ENCODE results near the gene MRPL3.
"Not testable (repeated sequence)": the region's sequence is repeated elsewhere in the genome, so short reads cannot be mapped to it uniquely, and the experiment has no call there.

The MRPL3 gene

DNA sequence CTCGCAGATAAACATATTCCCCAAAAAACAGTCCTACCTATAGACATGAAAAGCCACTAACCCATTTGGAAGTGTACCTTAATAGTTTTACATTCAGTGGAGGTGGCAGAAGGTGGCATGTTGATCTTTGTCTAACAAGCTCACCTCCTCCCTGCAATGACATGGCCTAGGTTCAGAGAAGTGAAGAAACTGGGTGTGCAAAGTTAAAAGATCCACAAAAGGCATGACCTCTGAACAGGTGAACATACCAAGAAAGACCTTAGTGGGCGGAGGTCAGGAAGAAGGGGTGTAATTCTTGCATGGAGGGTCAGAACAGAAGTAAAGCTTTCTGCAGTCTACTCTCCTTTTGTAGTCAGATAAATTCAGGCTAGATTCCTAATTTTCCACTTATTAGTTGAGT, 822 bp downstream of the MRPL3 start:
- DNase-seq (ENCODE audit: low read depth in 2 of 2, low spot score in 1 of 2) = no peak

DNA sequence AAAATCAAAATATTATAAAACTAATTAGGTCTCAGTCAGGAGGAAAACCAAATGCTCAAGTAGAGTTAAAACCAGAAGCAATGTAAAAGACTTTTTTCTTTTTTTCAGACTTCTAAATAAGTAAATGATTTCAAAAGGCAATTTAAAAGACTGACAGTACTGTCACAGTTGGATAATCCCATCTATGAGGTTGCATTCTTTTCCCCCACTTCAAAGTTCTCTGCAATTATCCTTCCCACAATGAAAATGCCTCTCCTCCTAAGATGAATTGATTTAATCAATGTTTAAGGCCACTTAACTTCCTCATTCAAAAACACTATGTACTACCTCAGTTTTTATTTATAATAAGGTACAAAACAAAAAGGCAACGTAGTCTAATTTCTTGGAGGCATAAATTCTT, 8.1 kb downstream of the MRPL3 start:
- DNase-seq (ENCODE audit: low read depth in 2 of 2, low spot score in 1 of 2) = no peak

DNA sequence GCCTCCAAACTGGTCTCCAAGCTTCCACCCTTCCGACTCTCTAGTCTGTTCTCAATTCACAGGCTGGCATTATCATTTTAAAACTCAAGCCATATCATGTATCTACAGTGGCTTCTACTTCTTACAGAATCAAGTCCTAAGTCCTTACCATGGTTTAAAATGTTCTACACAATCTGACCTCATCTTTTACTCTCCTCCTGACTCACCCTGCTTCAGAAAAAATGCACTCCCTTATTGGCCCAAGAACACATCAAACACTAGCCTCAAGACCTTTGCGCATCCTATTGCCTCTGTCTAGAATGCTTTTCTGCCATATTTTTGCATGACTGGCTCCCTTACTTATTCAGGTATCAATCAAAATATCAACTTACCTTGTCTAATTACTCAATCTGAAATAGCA, 11.0 kb downstream of the MRPL3 start:
- no peak for DNase-seq (ENCODE audit: low read depth in 2 of 2, low spot score in 1 of 2)

DNA sequence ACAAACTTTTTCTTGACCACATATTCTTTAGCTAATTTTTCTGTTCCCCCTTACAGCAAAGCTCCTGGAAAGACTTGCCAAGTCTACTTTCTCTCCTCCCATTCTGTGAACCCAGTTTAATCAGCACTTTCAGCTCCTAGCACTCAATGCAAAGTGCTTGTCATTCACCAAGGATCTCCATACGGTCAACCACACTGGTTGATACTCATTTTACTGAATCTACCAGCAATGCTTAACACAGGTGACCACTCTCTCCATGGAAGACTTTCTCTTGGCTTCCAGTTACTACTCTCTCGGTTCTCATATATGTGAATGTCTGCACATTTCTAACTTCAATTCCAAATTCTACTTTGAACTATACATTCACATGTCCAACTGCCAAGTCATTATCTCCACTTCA, 11.7 kb downstream of the MRPL3 start:
- DNase-seq (ENCODE audit: low read depth in 2 of 2, low spot score in 1 of 2) = no peak

DNA sequence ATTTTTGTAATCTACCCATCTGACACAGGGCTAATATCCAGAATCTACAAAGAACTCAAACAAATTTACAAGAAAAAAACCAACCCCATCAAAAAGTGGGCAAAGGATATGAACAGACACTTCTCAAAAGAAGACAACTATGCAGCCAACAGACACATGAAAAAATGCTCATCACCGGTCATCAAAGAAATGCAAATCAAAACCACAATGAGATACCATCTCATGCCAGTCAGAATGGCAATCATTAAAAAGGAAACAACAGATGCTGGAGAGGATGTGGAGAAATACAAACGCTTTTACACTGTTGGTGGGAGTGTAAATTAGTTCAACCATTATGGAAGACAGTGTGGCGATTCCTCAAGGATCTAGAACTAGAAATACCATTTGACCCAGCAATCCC, 16.2 kb downstream of the MRPL3 start:
- not testable (repeated sequence) for DNase-seq (ENCODE audit: low read depth in 2 of 2, low spot score in 1 of 2)

DNA sequence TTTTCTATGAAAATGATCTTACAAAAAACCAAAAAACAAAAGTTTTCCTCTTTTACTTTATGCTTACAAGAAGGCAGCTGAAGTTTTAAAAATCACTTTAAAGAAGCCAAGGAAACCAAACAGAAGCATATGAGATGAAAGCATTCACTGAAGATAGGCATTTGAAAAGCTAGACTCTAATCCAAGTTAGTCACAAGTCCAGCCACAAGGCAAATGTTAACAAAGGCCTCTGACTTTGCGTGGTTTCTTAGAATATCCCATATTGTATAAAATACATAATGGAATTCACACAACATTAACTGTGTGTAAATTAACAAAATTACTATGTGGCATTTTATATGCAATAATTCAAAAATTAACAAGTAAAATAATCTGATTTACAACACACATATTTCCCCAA, 17.7 kb downstream of the MRPL3 start:
- no peak for DNase-seq (ENCODE audit: low read depth in 2 of 2, low spot score in 1 of 2)

DNA sequence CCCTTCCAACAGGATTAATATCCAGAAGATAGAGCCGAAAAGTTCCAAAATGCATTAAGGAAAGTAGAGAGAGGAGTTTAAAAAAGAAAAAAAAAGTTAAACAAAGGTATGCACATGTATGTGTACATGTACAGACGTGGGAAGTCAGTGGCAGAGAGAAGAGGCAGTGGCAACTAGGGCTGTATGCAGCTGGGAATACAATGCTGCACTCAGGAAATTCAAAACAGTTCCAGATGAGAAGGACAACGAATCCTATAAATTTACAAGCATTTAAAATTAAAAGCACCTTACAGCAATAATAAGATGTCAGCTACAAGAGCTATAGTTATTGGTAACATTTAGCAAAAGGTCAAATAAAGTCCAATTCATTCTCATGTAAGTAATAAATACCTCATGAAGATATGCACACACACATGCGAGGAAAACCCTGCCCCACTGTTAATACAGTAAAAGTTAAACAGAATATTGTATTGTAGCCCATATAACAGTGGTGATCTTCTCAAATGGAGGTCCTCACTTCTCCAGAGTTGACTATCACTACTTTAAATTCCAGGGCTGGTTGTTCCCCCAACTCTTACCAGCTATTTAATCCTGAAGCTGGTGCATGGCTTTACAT, 18.2 kb downstream of the MRPL3 start:
- no peak for DNase-seq (ENCODE audit: low read depth in 2 of 2, low spot score in 1 of 2)

DNA sequence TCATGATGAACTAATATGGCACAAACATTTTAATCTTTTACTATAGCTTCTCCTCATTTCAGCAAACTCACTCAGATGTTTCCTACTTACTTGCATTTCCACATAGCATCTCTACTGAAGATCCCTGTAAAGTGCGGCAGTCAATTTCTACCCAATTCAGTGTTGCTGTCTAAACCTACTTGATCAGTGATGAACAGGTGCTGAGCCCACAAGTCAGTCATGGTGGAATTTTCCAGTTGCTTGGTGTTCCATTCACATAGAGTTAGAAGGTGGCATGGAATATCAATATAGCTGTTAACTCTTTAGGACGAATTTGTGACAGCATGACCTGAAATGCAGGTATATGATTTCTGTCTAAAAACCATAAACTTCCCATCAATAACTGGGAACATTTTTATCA, 22.7 kb downstream of the MRPL3 start:
- DNase-seq (ENCODE audit: low read depth in 2 of 2, low spot score in 1 of 2) = no peak

DNA sequence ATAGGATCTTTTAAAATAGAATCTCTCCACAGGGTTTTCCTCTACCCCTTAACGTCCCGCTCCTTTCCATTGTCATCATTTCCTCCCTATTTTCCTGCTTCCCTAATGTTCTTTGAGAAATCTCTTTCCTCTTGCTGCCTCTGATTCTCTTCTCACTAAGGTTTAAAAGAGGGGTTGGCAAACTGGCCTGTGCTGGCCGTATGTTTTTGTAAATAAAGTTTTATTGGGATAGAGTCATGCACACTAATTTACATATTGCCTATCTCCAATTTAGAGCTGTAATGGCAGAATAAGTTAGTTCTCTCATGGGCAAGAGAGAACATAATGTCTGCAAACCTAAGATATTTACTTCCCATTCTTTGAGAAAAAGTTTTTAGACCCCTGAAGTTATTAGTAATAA, 25.0 kb downstream of the MRPL3 start:
- DNase-seq (ENCODE audit: low read depth in 2 of 2, low spot score in 1 of 2) = no peak

DNA sequence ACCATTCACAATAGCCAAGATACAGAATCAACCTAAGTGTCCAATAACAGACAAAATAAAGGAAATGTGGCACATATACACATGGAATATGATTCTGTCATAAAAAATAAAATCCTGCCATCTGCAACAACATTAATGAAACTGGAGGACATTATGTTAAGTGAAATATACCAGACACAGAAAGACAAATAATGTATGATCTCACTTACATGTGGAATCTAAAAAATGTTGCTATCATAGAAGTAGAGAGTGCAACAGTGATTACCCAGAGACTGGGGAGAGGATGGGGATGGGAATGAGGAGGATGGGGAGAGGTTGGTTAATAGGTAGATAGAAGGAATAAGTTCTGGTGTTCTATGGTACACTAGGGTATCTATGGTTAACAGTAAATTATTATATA, 28.7 kb downstream of the MRPL3 start:
- DNase-seq (ENCODE audit: low read depth in 2 of 2, low spot score in 1 of 2) = no peak

DNA sequence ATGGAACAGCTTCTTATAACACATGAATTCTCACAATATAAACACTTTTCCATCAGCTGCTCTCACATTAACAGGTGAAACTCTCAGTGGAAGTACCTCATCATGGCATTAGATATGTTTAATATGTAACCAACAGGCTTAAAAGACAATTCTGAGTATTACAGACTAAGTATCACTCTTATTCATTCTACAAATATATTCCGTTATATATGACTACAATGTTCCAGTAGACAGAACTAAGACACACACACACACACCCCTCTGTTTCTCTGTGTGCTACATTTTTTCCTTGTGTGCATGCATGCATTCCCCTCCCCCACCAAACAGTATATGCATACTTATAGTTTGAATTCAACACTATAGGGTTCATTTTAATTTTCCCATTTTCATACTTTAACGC, 32.4 kb downstream of the MRPL3 start:
- DNase-seq (ENCODE audit: low read depth in 2 of 2, low spot score in 1 of 2) = no peak

DNA sequence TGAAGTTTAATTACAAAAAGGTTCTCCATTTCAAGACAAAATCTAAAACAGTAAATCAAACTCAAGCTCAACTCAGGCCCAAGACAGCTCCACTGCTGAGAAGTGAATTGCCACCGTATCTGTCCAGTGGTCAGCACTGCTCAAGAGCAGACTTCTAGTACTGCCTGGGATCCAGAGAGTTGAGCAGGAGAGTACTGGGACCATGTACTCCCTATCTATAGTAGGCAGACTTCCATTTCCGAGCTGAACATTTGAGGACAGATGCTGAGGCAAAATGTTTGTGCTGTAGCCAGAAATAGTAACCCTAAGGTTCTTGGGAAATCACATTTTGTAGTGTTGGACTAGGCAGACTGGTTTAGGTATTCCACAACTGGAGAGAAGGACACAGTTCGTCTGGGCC, 44.1 kb downstream of the MRPL3 start:
- DNase-seq (ENCODE audit: low read depth in 2 of 2, low spot score in 1 of 2) = no peak

DNA sequence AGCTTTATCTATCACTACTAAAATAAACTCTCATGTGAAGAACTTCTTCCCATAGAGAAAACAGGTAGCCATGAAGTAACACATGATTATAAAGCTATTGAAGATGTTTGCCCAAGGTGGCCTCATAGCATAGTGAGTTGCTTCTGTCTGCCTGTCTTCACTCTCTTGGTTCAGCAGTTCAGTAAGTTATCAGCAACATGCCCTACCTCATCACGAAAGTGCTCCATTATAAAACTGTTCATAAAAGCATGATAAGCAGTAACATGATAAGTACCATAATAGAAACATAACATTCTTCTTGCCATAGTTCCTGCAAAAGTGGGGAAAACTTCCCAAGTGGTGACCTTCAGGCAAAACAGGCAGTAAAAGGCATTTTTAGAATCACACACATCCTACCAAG, 45.6 kb downstream of the MRPL3 start:
- DNase-seq (ENCODE audit: low read depth in 2 of 2, low spot score in 1 of 2) = no peak

DNA sequence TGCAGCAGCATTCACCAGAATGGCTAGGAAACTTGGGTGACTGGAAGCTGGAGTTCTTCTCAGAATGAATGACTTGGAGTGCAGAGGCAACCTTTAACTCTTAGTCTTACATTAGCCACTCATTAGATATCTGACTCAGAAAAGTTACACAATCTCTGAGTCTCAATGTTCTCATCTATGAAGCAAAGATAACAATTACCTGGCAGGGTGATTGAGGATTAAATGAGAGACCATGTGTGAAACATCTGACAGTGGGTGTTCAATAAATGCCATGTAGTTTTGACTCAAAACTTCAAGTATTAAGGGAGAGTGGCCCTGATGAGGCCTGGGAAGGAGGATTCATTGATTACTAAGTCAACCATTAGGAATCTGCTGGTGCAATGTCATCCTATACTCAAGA, 48.3 kb downstream of the MRPL3 start:
- no peak for DNase-seq (ENCODE audit: low read depth in 2 of 2, low spot score in 1 of 2)

DNA sequence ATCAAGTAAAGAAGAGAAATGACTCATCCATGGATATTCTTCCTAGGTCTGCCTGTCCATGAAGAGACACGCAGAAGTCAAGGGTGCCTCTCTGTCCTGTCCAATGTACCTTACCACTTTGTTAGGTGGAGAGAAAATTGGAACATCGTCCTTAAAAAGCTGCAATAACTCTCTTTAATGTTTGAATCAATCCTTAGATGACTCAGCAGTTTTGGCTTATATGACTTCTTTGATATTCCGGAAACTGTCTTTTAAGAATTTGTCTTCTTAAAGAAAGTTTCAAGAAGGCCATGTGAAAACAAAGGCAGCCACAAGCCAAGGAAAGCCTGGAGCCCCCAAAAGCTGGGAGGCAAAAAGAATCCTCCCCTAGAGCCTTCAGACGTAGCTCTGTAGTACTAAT, 49.2 kb downstream of the MRPL3 start:
- DNase-seq (ENCODE audit: low read depth in 2 of 2, low spot score in 1 of 2) = no peak

DNA sequence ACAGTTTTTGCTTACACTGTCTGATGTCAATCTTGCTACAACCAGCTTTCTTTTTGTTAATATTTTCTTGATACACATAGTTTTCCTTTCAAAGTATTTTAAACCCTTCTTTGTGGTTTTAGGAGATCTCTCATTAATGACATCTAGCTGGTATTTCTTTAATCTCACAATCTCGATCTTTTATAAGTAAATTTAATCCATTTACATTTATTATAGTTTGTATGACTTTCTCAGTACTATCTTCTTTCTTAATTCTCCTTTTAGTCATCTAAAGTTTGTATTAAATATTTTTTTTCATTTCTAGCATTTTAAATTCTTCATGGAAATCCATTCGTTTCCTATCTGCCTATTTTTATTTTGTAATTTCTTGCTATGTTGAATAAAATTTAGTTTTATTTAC, 55.4 kb downstream of the MRPL3 start:
- DNase-seq (ENCODE audit: low read depth in 2 of 2, low spot score in 1 of 2) = no peak

DNA sequence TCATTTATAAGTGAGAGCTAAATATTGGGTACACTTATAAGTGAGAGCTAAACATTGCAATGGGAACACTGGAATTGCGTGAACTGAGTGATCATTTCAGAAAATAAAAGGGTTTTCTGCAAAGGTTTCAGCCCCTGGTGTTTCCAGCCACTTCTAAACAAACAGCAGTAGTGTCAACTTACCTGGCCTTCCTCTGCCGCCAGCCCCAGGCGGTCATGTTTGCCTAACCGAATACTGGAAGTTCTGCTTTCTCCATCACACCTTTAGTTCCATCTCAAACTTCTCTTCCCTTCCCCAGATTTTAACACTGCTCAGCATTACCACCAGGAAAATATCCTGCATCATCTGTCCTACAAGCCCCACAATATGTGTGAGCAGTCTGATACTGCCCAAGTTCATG, 58.6 kb downstream of the MRPL3 start:
- no peak for DNase-seq (ENCODE audit: low read depth in 2 of 2, low spot score in 1 of 2)

DNA sequence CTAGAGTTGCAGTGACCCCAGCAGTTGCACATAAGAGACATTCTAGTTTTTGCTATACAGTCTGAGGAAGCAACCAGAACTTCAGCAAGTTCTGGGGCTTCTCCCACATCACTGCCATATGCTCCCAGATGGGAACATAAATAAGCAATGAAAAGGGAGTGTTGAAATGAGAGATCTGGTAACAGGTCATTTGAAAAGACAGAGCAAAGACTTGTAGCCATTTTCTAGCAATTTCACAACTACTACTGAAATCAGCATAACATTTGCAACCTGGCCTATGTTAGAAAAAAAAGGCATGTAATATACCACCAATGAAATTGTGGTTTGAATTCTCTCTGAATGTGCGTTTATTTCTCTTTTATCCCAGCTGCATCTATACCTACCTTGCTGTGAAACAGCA, 63.7 kb downstream of the MRPL3 start:
- no peak for DNase-seq (ENCODE audit: low read depth in 2 of 2, low spot score in 1 of 2)

DNA sequence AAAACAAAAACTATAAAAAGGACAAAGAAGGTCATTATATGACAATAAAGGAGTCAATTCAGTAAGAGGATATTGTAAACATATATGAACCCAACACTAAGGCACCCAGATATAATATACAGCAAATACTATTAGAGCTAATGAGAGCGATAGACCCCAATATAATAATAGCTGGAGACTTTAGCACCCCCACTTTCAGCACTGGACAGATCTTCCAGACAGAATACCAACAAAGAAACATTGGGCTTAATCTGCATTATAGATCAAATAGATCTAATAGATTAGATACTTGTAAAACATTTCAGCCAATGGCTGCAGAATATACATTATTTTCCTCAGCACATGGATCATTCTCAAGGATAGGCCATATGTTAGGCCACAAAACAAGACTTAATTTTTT, 67.8 kb downstream of the MRPL3 start:
- DNase-seq (ENCODE audit: low read depth in 2 of 2, low spot score in 1 of 2) = no peak

DNA sequence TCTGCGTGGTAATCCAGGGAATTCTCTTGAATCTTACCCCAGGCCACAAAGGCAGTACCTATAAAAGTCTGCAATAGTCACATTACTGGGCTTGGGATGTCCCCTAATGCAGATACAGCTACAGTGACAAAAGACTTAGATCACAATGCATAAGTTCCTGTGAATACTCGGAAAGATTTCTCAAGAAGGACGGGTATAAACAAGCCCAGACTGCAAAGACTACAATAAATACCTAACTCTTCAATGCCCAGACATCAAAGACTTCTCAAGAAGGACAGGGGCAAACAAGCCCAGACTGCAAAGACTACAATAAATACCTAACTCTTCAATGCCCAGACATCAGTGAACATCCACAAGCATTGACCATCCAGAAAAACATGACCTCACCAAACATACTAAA, 70.3 kb downstream of the MRPL3 start:
- no peak for DNase-seq (ENCODE audit: low read depth in 2 of 2, low spot score in 1 of 2)

DNA sequence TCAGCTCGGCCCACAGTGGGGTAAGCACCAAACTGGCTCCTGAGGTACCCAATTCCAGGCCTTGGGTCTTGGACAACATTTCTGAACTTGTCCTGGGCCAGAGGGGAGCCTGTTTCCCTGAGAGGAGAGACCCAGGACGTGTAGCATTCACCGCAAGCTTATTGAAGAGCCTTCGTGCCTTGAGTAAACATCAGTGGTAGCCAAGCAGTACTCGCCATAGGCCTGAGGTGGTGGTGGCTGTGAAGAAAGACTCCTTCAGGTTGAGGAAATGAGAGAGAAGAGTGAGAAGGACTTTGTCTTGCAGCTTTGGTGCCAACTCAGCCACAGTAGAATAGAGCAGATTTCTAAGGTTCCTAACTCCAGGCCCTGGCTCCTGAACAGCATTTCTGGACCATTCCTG, 71.0 kb downstream of the MRPL3 start:
- DNase-seq (ENCODE audit: low read depth in 2 of 2, low spot score in 1 of 2) = no peak

DNA sequence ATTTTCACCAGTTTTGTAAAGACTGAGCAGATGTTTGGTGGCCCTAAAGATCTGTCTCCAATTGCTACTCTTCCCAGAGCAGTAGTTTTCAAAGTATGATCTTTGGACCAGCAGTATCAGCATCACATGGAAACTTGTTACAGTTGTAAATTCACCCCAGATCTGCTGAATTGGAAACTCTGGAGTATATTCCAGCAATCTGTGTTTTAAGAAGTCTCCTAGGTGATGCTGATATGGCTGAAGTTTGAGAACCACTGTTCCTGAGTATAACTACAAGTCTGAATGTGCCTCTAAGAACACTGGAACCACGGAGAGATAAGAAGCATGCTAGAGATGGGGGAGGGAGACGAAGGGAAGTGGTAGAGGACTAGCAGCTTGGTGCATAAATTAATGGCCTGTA, 75.5 kb downstream of the MRPL3 start:
- DNase-seq (ENCODE audit: low read depth in 2 of 2, low spot score in 1 of 2) = no peak

DNA sequence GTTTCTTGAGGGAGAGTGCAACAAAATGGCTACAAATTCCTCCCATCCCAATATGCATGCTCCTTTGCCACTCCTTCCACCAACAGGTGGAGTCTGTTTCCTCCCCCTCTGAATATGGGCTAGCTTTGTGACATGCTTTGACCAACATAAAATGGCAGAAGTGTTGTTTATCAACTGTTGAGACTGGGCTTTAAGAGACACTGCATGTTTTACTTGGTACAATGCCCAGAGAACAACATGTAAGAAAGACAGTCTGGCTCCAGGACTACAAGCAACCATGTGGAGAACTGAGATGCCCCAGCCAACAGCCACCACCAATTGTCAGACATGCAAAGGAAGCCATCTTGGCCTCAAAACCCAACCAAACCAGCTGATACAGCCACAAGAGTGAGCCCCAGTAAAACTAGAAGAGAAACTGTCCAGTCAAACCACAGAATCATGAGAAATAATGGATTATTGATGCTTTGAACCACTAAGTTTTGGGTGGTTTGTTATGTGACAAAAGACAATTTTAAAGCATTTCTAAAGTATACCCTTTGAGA, 80.7 kb downstream of the MRPL3 start:
- no peak for DNase-seq (ENCODE audit: low read depth in 2 of 2, low spot score in 1 of 2)

DNA sequence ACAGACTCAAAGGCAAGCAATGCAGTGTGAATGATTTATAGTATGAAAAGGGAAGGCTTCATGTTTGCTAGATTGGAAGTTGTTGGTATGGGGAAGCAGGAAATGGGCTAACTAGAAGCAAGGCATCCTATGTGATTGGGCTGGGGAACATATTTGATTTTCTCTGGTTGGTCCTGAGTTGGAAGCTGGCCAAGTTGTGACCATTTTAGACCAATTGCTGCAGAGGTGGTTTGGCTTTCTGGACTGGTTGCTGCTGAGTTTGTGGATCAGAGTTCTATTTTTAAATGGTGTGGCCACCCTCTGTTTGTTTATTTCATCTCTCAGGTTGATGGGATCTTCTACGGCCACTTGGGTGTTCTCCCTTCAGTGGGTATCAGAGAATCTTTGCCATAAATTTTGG, 81.5 kb downstream of the MRPL3 start:
- DNase-seq (ENCODE audit: low read depth in 2 of 2, low spot score in 1 of 2) = no peak
